HG03469 (cell line): ENCODE results near the gene AEBP1.

ENCODE experiments used
- ATAC-seq: cut with Tn5 transposase; IDR thresholded peaks from one replicate; pipeline ENCODE4 v1.9.1; 2021; ENCODE audit warnings: mild to moderate bottlenecking, moderate library complexity, moderate number of reproducible peaks; ENCODE audit not compliant: unreplicated experiment

Gene AEBP1

GRCh38 chr7:44103923-44104859 lies at the start of gene AEBP1:
TSS of gene AEBP1 (plus strand) at chr7:44104345. CDS start at chr7:44104666, 321 bp downstream.
- no peak for ATAC-seq

GRCh38 chr7:44056681-44057080 lies 47.5 kb upstream of the AEBP1 start:
- no peak for ATAC-seq

DNA sequence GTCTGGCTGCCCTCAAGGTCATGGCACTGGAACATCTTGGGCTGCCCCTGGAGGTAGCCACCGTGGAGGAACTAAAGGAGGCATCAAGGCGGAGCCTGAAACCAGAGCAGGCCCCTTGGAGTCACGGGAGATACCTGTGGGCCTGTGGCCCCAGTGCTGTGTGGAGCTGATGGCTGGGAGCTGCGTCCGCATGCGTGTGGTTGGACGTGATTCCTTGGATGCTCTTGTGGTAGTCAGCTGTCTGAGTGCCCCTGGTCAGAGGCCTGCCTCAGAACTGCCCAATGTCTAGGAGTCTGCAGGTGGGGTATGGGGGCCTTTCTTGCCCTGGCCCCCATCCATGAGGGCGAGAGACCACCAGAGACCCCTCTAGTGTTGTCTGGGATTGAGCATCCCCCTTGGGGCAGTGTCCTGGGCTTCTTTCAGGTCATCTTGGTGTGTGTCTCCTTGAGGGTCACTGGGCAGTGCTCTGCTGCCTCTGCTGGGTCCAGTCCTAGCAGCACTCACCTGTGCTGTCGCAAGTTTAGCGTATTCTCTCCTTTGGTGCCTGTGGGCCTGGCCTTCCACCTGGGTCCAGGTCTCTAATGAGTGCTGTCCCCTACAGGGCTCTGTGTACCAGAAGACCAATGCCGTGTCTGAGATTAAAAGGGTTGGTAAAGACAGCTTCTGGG lies 46.8 kb upstream of the AEBP1 start:
- ATAC-seq = no peak

- no peak for ATAC-seq
Measured at GRCh38 chr7:44057849-44058758, 46.0 kb upstream of the AEBP1 start.

DNA sequence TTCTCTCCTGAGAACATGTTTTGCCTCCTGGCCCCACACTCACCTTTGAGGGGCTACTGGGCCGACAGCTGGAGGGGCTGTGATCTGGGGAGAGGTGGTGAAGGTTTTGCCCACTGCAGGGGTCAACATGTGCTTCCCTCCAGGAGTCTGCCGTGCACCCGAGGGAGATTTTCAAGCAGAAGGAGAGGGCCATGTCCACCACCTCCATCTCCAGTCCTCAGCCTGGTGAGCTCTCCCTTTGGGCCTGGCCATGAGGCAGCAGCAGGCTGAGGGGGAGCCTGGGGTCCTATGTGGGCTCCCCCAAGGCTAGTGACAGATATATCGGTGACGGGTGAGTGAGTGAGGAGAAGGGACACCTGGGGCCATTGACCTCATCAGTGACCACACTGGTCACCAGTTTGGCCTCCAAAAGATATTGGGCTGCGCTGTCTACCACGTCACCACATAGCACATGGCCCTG lies 45.4 kb upstream of the AEBP1 start:
- no peak for ATAC-seq

- peak; percentile 53 for ATAC-seq
Measured at GRCh38 chr7:44059219-44060090, 44.7 kb upstream of the AEBP1 start.

- no peak for ATAC-seq
Measured at GRCh38 chr7:44060091-44060947, 43.8 kb upstream of the AEBP1 start.

DNA sequence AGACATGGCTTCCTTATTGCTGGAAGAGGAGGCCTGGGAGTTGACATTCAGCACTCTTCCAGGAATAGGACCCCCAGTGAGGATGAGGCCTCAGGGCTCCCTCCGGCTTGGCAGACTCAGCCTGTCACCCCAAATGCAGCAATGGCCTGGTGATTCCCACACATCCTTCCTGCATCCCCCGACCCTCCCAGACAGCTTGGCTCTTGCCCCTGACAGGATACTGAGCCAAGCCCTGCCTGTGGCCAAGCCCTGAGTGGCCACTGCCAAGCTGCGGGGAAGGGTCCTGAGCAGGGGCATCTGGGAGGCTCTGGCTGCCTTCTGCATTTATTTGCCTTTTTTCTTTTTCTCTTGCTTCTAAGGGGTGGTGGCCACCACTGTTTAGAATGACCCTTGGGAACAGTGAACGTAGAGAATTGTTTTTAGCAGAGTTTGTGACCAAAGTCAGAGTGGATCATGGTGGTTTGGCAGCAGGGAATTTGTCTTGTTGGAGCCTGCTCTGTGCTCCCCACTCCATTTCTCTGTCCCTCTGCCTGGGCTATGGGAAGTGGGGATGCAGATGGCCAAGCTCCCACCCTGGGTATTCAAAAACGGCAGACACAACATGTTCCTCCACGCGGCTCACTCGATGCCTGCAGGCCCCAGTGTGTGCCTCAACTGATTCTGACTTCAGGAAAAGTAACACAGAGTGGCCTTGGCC lies 43.0 kb upstream of the AEBP1 start:
- no peak for ATAC-seq

GRCh38 chr7:44061645-44062179 lies 42.4 kb upstream of the AEBP1 start:
- ATAC-seq = no peak

- ATAC-seq = no peak
Measured at GRCh38 chr7:44062180-44062902, 41.8 kb upstream of the AEBP1 start.

DNA sequence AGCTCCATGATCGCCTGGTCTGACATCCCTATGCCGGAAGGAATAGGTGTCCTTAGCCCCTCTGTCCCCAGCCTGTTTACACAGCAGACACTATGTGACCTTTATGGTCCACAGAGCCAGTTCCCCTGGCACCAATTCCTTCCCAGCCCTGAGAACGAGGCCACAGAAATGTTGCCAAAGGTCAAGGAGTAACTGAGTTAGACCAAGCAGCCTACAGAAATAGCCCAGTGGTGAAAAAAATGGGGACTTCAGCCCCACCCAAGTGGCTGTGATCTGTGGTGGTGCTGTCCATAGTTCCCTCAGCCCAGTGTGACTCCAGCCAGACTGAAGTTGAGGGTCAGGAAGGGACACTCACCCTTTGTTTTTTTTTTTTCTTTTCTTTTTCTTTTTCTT lies 41.2 kb upstream of the AEBP1 start:
- no peak for ATAC-seq

DNA sequence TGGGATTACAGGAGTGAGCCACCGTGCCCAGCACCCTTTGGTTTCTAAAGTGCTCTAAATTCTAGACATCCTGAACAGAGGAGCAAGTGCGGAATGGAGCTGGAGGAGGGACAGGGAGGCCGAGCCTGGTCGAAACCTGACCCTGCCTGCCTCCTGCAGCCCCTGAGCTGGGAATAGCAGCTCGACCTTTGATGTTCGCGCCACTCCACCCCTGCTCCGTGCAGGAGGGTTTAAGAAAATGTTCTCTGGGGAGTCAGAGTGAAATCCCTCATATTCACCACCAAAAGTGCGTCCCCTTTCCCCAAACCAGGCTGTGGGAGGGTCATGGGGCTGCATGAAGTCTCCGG lies 40.6 kb upstream of the AEBP1 start:
- no peak for ATAC-seq

GRCh38 chr7:44063894-44064651 lies 40.1 kb upstream of the AEBP1 start:
- ATAC-seq = no peak

DNA sequence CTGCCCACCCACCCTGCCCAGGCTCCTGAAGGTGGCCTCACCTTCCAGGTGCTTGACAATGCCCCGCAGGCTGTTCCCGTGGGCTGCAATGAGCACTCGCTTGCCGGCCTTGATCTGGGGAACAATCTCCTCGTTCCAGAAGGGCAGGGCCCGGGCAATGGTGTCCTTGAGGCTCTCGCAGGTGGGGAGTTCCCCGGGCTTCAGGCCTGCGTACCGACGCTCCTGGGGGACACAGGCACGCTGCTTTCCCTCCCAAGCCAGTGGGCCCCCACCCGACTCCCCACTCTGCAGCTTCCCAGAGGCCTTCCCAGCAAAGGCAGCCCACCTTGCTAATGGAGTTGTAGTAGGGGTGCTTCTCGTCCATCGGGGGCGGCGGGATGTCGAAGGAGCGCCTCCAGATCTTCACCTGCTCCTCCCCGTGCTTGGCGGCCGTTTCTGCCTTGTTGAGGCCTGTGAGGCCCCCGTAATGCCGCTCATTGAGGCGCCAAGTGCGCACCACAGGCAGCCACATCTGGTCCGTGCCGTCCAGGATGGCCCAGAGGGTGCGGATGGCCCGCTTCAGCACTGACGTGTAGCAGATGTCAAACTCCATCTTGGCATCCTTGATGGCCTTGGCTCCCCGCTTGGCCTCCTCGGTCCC lies 39.2 kb upstream of the AEBP1 start:
- no peak for ATAC-seq

DNA sequence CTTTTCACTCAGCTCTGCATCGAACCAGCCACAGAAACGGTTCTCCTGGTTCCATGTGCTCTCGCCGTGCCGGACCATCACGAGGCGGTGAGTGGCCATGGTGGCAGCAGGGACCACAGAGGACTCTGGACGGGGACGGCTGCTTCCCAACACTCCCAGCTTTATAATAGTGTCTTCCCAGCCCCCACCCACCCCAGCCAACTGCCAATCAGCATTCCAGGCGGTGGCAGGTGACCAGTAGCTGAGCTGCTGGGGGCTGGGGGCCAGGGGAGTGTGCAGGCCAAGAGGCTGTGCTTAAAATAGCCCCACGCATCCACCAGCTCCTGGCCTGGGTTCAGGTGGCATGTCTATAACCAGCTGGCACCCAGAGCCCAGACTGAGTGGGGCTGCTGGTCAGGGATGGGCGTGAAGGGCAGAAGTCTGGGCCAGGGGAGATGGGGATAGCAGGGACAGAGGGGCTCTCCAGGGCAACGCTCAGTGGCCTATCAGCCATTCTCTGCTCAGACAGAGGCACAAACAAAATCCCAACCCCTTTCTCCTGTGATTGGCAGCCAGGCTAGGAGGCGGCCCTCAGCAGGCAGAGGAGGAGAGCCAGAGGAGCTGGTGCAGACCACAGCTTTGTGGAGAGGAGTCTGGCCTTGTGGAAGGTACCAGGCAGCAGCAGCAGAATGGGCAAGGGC lies 38.6 kb upstream of the AEBP1 start, which contains the start of gene PGAM2:
TSS of gene PGAM2 (minus strand) at position 137 of the 680 bp plus-strand sequence. CDS start at position 99, 38 bp downstream.
- no peak for ATAC-seq

DNA sequence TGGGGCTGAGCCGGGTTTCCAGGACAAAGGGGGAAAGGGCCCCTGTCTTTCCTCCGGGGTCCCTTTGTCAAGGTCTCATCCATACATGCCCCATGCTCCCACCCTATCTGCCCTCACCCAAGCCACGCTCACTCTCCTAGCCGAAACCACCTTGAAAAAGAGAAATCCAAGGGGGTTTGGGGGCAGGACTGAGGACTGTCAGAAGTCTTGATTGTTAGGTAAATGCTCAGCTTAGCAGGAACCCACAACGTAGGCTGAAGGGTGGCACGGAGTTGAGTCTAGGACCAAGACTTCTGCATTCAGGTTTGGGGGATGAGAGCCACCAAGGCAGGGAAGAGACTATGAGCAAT lies 38.1 kb upstream of the AEBP1 start:
- no peak for ATAC-seq
